Mesendoderm (in vitro differentiated cells): ENCODE measurements around the gene KIF1A.

ENCODE experiments used
- DNase-seq: peaks from one replicate; pipeline ENCODE4 v3.0.0; 2013
- H2AK5ac ChIP-seq: 2 replicates; pipeline ENCODE4 v1.6.1; 2013; ENCODE audit warnings: low read length, inconsistent platforms
- H2BK120ac ChIP-seq: 2 replicates; pipeline ENCODE4 v1.6.1; 2013; ENCODE audit warnings: low read depth, mild to moderate bottlenecking, low read length, moderate library complexity, mixed read lengths
- H2BK15ac ChIP-seq: replicated peaks from 2 replicates; pipeline ENCODE4 v1.6.1; 2013; ENCODE audit warnings: low read depth, mild to moderate bottlenecking, moderate library complexity
- H2BK5ac ChIP-seq: 2 replicates; pipeline ENCODE4 v1.6.1; 2013; ENCODE audit warnings: low read length, inconsistent platforms
- H3K18ac ChIP-seq: 2 replicates; pipeline ENCODE4 v1.6.1; 2013; ENCODE audit warnings: mild to moderate bottlenecking, low read length, mixed read lengths
- H3K23ac ChIP-seq: one replicate; pipeline ENCODE4 v1.6.1; 2013; ENCODE audit warnings: low read length
- H3K27ac ChIP-seq: 2 replicates; pipeline ENCODE4 v1.5.1; 2013; ENCODE audit warnings: low read depth, mild to moderate bottlenecking, inconsistent platforms, low read length, moderate library complexity
- H3K27me3 ChIP-seq: 2 replicates; pipeline ENCODE4 v1.6.1; 2013; ENCODE audit warnings: low read length, control low read depth, mild to moderate bottlenecking, inconsistent platforms; ENCODE audit not compliant: insufficient read depth, poor library complexity
- H3K36me3 ChIP-seq: 2 replicates; pipeline ENCODE4 v1.6.1; 2013; ENCODE audit warnings: low read length, inconsistent platforms; ENCODE audit not compliant: control insufficient read depth, insufficient read depth
- H3K4ac ChIP-seq: one replicate; pipeline ENCODE4 v1.6.1; 2013; ENCODE audit warnings: low read depth, mild to moderate bottlenecking, low read length, moderate library complexity
- H3K4me1 ChIP-seq: 2 replicates; pipeline ENCODE4 v1.6.1; 2013; ENCODE audit warnings: low read depth, low read length, inconsistent platforms; ENCODE audit not compliant: control insufficient read depth
- H3K4me2 ChIP-seq: 2 replicates; pipeline ENCODE4 v1.6.1; 2013; ENCODE audit warnings: low read length
- H3K4me3 ChIP-seq: 2 replicates; pipeline ENCODE4 v1.5.1; 2013; ENCODE audit warnings: mild to moderate bottlenecking, low read length
- H3K56ac ChIP-seq: one replicate; pipeline ENCODE4 v1.6.1; 2013; ENCODE audit warnings: low read length
- H3K79me1 ChIP-seq: 2 replicates; pipeline ENCODE4 v1.6.1; 2013; ENCODE audit warnings: low read length, inconsistent platforms
- H3K79me2 ChIP-seq: 2 replicates; pipeline ENCODE4 v1.6.1; 2013; ENCODE audit warnings: mild to moderate bottlenecking, low read length; ENCODE audit not compliant: control insufficient read depth, insufficient read depth
- H3K9ac ChIP-seq: 2 replicates; pipeline ENCODE4 v1.6.1; 2013; ENCODE audit warnings: low read length, inconsistent platforms
- H4K5ac ChIP-seq: one replicate; pipeline ENCODE4 v1.6.1; 2013; ENCODE audit warnings: low read length
- H4K8ac ChIP-seq: one replicate; pipeline ENCODE4 v1.6.1; 2013; ENCODE audit warnings: low read depth, mild to moderate bottlenecking, control low read depth, low read length, moderate library complexity
- WGBS: extraction: QIAGEN DNeasy Blood & Tissue Kit; methylation state at CpG from one replicate; pipeline ENCODE4 v1.1.7; 2013; ENCODE audit warnings: low lambda C conversion rate, missing lambda C conversion rate; ENCODE audit not compliant: insufficient coverage; ENCODE audit errors: extremely low coverage; 5-methylcytosine and 5-hydroxymethylcytosine counted together

Gene KIF1A

GRCh38 chr2:240760121-240760520 is 59.9 kb downstream of the KIF1A start:
- Histone ChIP-seq H3K56ac (no peak overlapping the region), H3K27ac (no peak overlapping the region), H4K8ac (no peak overlapping the region), H3K4me2 (no peak overlapping the region), H2BK15ac (no peak overlapping the region), H2BK120ac (no peak overlapping the region), H3K79me1 (no peaks in the 10 kb centered on the region), H3K4me1 (no peaks in the 10 kb centered on the region), H3K23ac (no peak overlapping the region), H3K79me2 (no peaks in the 10 kb centered on the region), H2AK5ac (no peak overlapping the region), H3K27me3 (no peaks in the 10 kb centered on the region), H3K36me3 (peaks cover 6% of the 10 kb centered on the region), H3K4ac (no peak overlapping the region), H3K18ac (no peak overlapping the region), H3K4me3 (no peak overlapping the region), H4K5ac (no peak overlapping the region), H2BK5ac (no peak overlapping the region), H3K9ac (no peak overlapping the region)
- DNase-seq, result no peak
- WGBS, result no CpG with 5 or more reads among the region's 7 CpGs

GRCh38 chr2:240759459-240759858 is 60.6 kb downstream of the KIF1A start:
- peaks cover 6% of the 10 kb centered on the region for H3K36me3 ChIP-seq
- no peak for DNase-seq
- no peak overlapping the region for H2BK120ac ChIP-seq

GRCh38 chr2:240757086-240757614 is 62.9 kb downstream of the KIF1A start:
- H2BK15ac ChIP-seq, result no peak overlapping the region
- no CpG with 5 or more reads among the region's 31 CpGs for WGBS

More at GRCh38 chr2:240759459-240759858, 60.6 kb downstream of the KIF1A start:
- Histone ChIP-seq H3K56ac (no peak overlapping the region), H3K27ac (no peak overlapping the region), H3K4me3 (no peak overlapping the region), H3K4me1 (no peaks in the 10 kb centered on the region), H4K8ac (no peak overlapping the region), H3K9ac (no peak overlapping the region), H3K79me1 (no peaks in the 10 kb centered on the region), H3K23ac (no peak overlapping the region), H3K79me2 (no peaks in the 10 kb centered on the region), H3K18ac (no peak overlapping the region), H4K5ac (no peak overlapping the region), H2AK5ac (no peak overlapping the region), H3K4ac (no peak overlapping the region), H2BK5ac (no peak overlapping the region), H3K27me3 (no peaks in the 10 kb centered on the region), H2BK15ac (no peak overlapping the region), H3K4me2 (no peak overlapping the region)
- no CpG with 5 or more reads among the region's 5 CpGs for whole genome bisulfite sequencing

GRCh38 chr2:240752209-240752608 is 67.8 kb downstream of the KIF1A start:
- Histone ChIP-seq H2BK5ac (no peak overlapping the region), H3K79me2 (no peaks in the 10 kb centered on the region), H3K23ac (no peak overlapping the region), H3K4me1 (no peaks in the 10 kb centered on the region), H2BK120ac (no peak overlapping the region), H3K9ac (no peak overlapping the region), H3K79me1 (no peaks in the 10 kb centered on the region), H3K36me3 (peaks cover 1% of the 10 kb centered on the region), H2BK15ac (no peak overlapping the region), H3K18ac (no peak overlapping the region), H4K5ac (no peak overlapping the region), H3K27ac (no peak overlapping the region), H2AK5ac (no peak overlapping the region), H3K27me3 (no peaks in the 10 kb centered on the region), H3K56ac (no peak overlapping the region), H3K4ac (no peak overlapping the region), H3K4me2 (no peak overlapping the region), H3K4me3 (no peak overlapping the region), H4K8ac (no peak overlapping the region)
- DNase-seq, result no peak
- WGBS, result no CpG with 5 or more reads among the region's 10 CpGs

More at GRCh38 chr2:240757086-240757614, 62.9 kb downstream of the KIF1A start:
- H3K36me3 ChIP-seq, result peaks cover 4% of the 10 kb centered on the region
- H2AK5ac ChIP-seq, result no peak overlapping the region
- no peak overlapping the region for H3K18ac ChIP-seq
- H3K9ac ChIP-seq, result no peak overlapping the region
- DNase-seq, result no peak
- no peak overlapping the region for H2BK120ac ChIP-seq
- H3K56ac ChIP-seq, result no peak overlapping the region
- H4K8ac ChIP-seq, result no peak overlapping the region
- no peak overlapping the region for H3K4me3 ChIP-seq
- H3K4me1 ChIP-seq, result no peaks in the 10 kb centered on the region
- H4K5ac ChIP-seq, result no peak overlapping the region
- no peak overlapping the region for H3K23ac ChIP-seq
- no peaks in the 10 kb centered on the region for H3K79me2 ChIP-seq
- no peaks in the 10 kb centered on the region for H3K79me1 ChIP-seq
- no peak overlapping the region for H2BK5ac ChIP-seq
- no peaks in the 10 kb centered on the region for H3K27me3 ChIP-seq
- no peak overlapping the region for H3K27ac ChIP-seq
- no peak overlapping the region for H3K4ac ChIP-seq
- no peak overlapping the region for H3K4me2 ChIP-seq

- no peak overlapping the region for H3K9ac ChIP-seq
- no peak overlapping the region for H3K4ac ChIP-seq
- DNase-seq, result no peak
- no peak overlapping the region for H3K27ac ChIP-seq
- H3K4me2 ChIP-seq, result no peak overlapping the region
- no peak overlapping the region for H3K18ac ChIP-seq
- no peak overlapping the region for H3K56ac ChIP-seq
- H3K36me3 ChIP-seq, result peaks cover 1% of the 10 kb centered on the region
- no peaks in the 10 kb centered on the region for H3K4me1 ChIP-seq
- no peaks in the 10 kb centered on the region for H3K27me3 ChIP-seq
- H2BK5ac ChIP-seq, result no peak overlapping the region
- H3K79me1 ChIP-seq, result no peaks in the 10 kb centered on the region
- no CpG with 5 or more reads among the region's 22 CpGs for WGBS
- no peak overlapping the region for H3K4me3 ChIP-seq
- H3K23ac ChIP-seq, result no peak overlapping the region
- no peak overlapping the region for H4K8ac ChIP-seq
- no peaks in the 10 kb centered on the region for H3K79me2 ChIP-seq
- H4K5ac ChIP-seq, result no peak overlapping the region
- no peak overlapping the region for H2AK5ac ChIP-seq
- no peak overlapping the region for H2BK120ac ChIP-seq
- H2BK15ac ChIP-seq, result no peak overlapping the region
Measured at GRCh38 chr2:240750409-240750808, 69.6 kb downstream of the KIF1A start.

GRCh38 chr2:240749516-240749915 is 70.5 kb downstream of the KIF1A start:
- H3K18ac ChIP-seq, result no peak overlapping the region
- H3K27me3 ChIP-seq, result no peaks in the 10 kb centered on the region

More at GRCh38 chr2:240749516-240749915, 70.5 kb downstream of the KIF1A start:
- Histone ChIP-seq H2BK120ac (no peak overlapping the region), H3K23ac (no peak overlapping the region), H3K79me2 (no peaks in the 10 kb centered on the region), H3K36me3 (peaks cover 1% of the 10 kb centered on the region), H3K4me1 (no peaks in the 10 kb centered on the region), H3K4me3 (no peak overlapping the region), H3K56ac (no peak overlapping the region), H3K4me2 (no peak overlapping the region), H3K79me1 (no peaks in the 10 kb centered on the region), H3K9ac (no peak overlapping the region), H2BK15ac (no peak overlapping the region), H4K5ac (no peak overlapping the region), H3K4ac (no peak overlapping the region), H4K8ac (no peak overlapping the region), H2BK5ac (no peak overlapping the region), H2AK5ac (no peak overlapping the region), H3K27ac (no peak overlapping the region)
- WGBS, result no CpG with 5 or more reads among the region's 7 CpGs
- DNase-seq, result no peak
